HEK293 (cell line): ENCODE measurements around the gene BICRAL.

Experiments used
- CTCF ChIA-PET: fragments of 350-600 bp; formaldehyde crosslinking; extraction: SDS; loops from one replicate; lab custom pipeline; 2021; ENCODE audit warnings: antibody characterized with exemption; lab: Yijun Ruan, JAX
- POLR2A ChIA-PET: fragments of 300-600 bp; formaldehyde crosslinking; extraction: SDS; loops from one replicate; lab custom pipeline; 2020; ENCODE audit warnings: antibody characterized with exemption, inconsistent platforms; lab: Yijun Ruan, JAX
- H3K27ac ChIP-seq: fragments of 200-500 bp; sonication (Bioruptor generic); 2 replicates; pipeline ENCODE4 v1.5.1; 2014; ENCODE audit warnings: low read depth, low read length, control low read depth, inconsistent platforms; ENCODE audit errors: extremely low read depth
- H3K36me3 ChIP-seq, 2 experiments: fragments of 200-500 bp in 1 of 2; sonication (Bioruptor generic) in 1 of 2; 1 replicate in 1 of 2; 2 replicates in 1 of 2; pipeline ENCODE4 v1.5.1; 2014 to 2017; ENCODE audit warnings: inconsistent platforms in 2 of 2, low read length in 2 of 2; ENCODE audit not compliant: control insufficient read depth in 2 of 2, insufficient read depth in 1 of 2
- H3K4me1 ChIP-seq: fragments of 200-500 bp; sonication (Bioruptor generic); 2 replicates; pipeline ENCODE4 v1.5.1; 2014; ENCODE audit warnings: mild to moderate bottlenecking, low read length, inconsistent platforms; ENCODE audit not compliant: control insufficient read depth, insufficient read depth
- H3K4me3 ChIP-seq: 2 replicates; pipeline ENCODE4 v1.5.1; 2011; ENCODE audit warnings: low read depth, mild to moderate bottlenecking, control low read depth, low read length, moderate library complexity
- H3K9me3 ChIP-seq: fragments of 200-500 bp; sonication (Bioruptor generic); 2 replicates; pipeline ENCODE4 v1.5.1; 2014; ENCODE audit warnings: low read depth, low read length, inconsistent platforms; ENCODE audit not compliant: control insufficient read depth, insufficient read depth
- ELK4 ChIP-seq: IDR thresholded peaks from 2 replicates; pipeline ENCODE4 v1.6.1; 2011; ENCODE audit warnings: mild to moderate bottlenecking, low read depth, low read length, borderline replicate concordance
- FEZF1 ChIP-seq: fragments of 450-650 bp; formaldehyde crosslinking; IDR thresholded peaks from 2 replicates; pipeline ENCODE4 v1.5.1; 2016; ENCODE audit warnings: missing biosample characterization, missing genetic modification characterization
- KLF16 ChIP-seq: fragments of 450-650 bp; formaldehyde crosslinking; IDR thresholded peaks from 2 replicates; pipeline ENCODE4 v1.5.1; 2017; ENCODE audit warnings: missing biosample characterization, missing genetic modification characterization
- KLF7 ChIP-seq: fragments of 450-650 bp; formaldehyde crosslinking; IDR thresholded peaks from 2 replicates; pipeline ENCODE4 v1.5.1; 2016; ENCODE audit warnings: missing biosample characterization, missing genetic modification characterization, borderline replicate concordance
- OSR2 ChIP-seq: fragments of 450-650 bp; formaldehyde crosslinking; IDR thresholded peaks from 2 replicates; pipeline ENCODE4 v1.5.1; 2016; ENCODE audit warnings: missing biosample characterization, missing genetic modification characterization
- PRDM1 ChIP-seq: fragments of 450-650 bp; formaldehyde crosslinking; IDR thresholded peaks from 2 replicates; pipeline ENCODE4; 2016; ENCODE audit warnings: missing biosample characterization, missing genetic modification characterization
- PRDM6 ChIP-seq: fragments of 450-650 bp; formaldehyde crosslinking; IDR thresholded peaks from 2 replicates; pipeline ENCODE4 v1.5.1; 2017; ENCODE audit warnings: missing biosample characterization, missing genetic modification characterization
- SP7 ChIP-seq: fragments of 450-650 bp; formaldehyde crosslinking; IDR thresholded peaks from 2 replicates; pipeline ENCODE4 v1.5.1; 2016; ENCODE audit warnings: missing biosample characterization, missing genetic modification characterization
- TSHZ1 ChIP-seq: fragments of 450-650 bp; formaldehyde crosslinking; IDR thresholded peaks from 2 replicates; pipeline ENCODE4 v1.5.1; 2016; ENCODE audit warnings: missing biosample characterization, missing genetic modification characterization, borderline replicate concordance
- ZBTB17 ChIP-seq: fragments of 450-650 bp; formaldehyde crosslinking; IDR thresholded peaks from 2 replicates; pipeline ENCODE4 v1.5.1; 2016; ENCODE audit warnings: missing biosample characterization, missing genetic modification characterization
- ZEB2 ChIP-seq: fragments of 450-650 bp; formaldehyde crosslinking; IDR thresholded peaks from 2 replicates; pipeline ENCODE4 v1.5.1; 2016; ENCODE audit warnings: missing biosample characterization, missing genetic modification characterization
- ZNF169 ChIP-seq: fragments of 450-650 bp; formaldehyde crosslinking; IDR thresholded peaks from 2 replicates; pipeline ENCODE4 v1.5.1; 2016; ENCODE audit warnings: missing biosample characterization, missing genetic modification characterization
- ZNF175 ChIP-seq: fragments of 450-650 bp; formaldehyde crosslinking; IDR thresholded peaks from 2 replicates; pipeline ENCODE4 v1.5.1; 2016; ENCODE audit warnings: missing biosample characterization, missing genetic modification characterization
- ZNF221 ChIP-seq: fragments of 450-650 bp; formaldehyde crosslinking; IDR thresholded peaks from 2 replicates; pipeline ENCODE4 v1.5.1; 2017; ENCODE audit warnings: missing biosample characterization, missing genetic modification characterization, borderline replicate concordance
- ZNF398 ChIP-seq: fragments of 450-650 bp; formaldehyde crosslinking; IDR thresholded peaks from 2 replicates; pipeline ENCODE4 v1.5.1; 2017; ENCODE audit warnings: missing biosample characterization, missing genetic modification characterization
- ZNF501 ChIP-seq: fragments of 450-650 bp; formaldehyde crosslinking; IDR thresholded peaks from 2 replicates; pipeline ENCODE4 v1.5.1; 2016; ENCODE audit warnings: missing biosample characterization, missing genetic modification characterization
- ZNF610 ChIP-seq: fragments of 450-650 bp; formaldehyde crosslinking; IDR thresholded peaks from 2 replicates; pipeline ENCODE4 v1.5.1; 2016; ENCODE audit warnings: missing biosample characterization, missing genetic modification characterization, borderline replicate concordance
- ZNF692 ChIP-seq: fragments of 450-650 bp; formaldehyde crosslinking; IDR thresholded peaks from 2 replicates; pipeline ENCODE4 v1.5.1; 2016; ENCODE audit warnings: missing biosample characterization, missing genetic modification characterization
- ZSCAN30 ChIP-seq: fragments of 450-650 bp; IDR thresholded peaks from 2 replicates; pipeline ENCODE4 v1.5.1; 2018; ENCODE audit warnings: missing biosample characterization, mild to moderate bottlenecking, missing genetic modification characterization, moderate library complexity

Gene BICRAL

GRCh38 chr6:42740725-42741124 lies 41.1 kb upstream of the BICRAL start:
- no peaks in the 10 kb centered on the region for H3K9me3 ChIP-seq
- TF ChIP-seq ZNF610 = no peak
- TF ChIP-seq ZSCAN30 (tag by site-specific recombination) = peak; percentile 39; the same call in 1 of the 2 replicates
- no peak for TF ChIP-seq ELK4
- TF ChIP-seq ZNF169 (tag by site-specific recombination) = no peak
- TF ChIP-seq PRDM1 (tag by site-specific recombination) = no peak
- no peak for TF ChIP-seq KLF16 (tag by site-specific recombination)
- TF ChIP-seq ZNF501 (tag by site-specific recombination) = no peak
- TF ChIP-seq KLF7 (tag by site-specific recombination) = no peak
- no peak for TF ChIP-seq ZNF221 (tag by site-specific recombination)
- no peak overlapping the region for H3K27ac ChIP-seq
- peaks cover 15% of the 10 kb centered on the region for H3K4me1 ChIP-seq
- peaks cover 0 to 5% of the 10 kb centered on the region in 2 experiments; a peak in 1 of 3 replicates for H3K36me3 ChIP-seq
- CTCF ChIA-PET = interaction anchor here (0.6 to 2.4 kb wide), 3 partner anchors 13 to 766 kb away, joined by 3 to 9 read pairs (median 4); no protein-coding TSS in a partner anchor
- POLR2A ChIA-PET = interaction anchor here (0.5 to 1.0 kb wide), 5 partner anchors 12 to 149 kb away, joined by 3 to 7 read pairs (median 4); no protein-coding TSS in a partner anchor
- no peak overlapping the region for H3K4me3 ChIP-seq

- peaks cover 0 to 5% of the 10 kb centered on the region in 2 experiments; a peak in 1 of 3 replicates for H3K36me3 ChIP-seq
- no peak overlapping the region for H3K27ac ChIP-seq
- peaks cover 15% of the 10 kb centered on the region for H3K4me1 ChIP-seq
- POLR2A ChIA-PET = interaction anchor here (1.0 to 9.3 kb wide), 2 partner anchors 43 to 137 kb away, joined by 4 to 316 read pairs; partner anchors contain the start of genes BICRAL and RPL7L1
- no peaks in the 10 kb centered on the region for H3K9me3 ChIP-seq
- CTCF ChIA-PET = interaction anchor here (0.5 to 2.4 kb wide), 9 partner anchors 16 to 136 kb away, joined by 3 to 11 read pairs (median 4); no protein-coding TSS in a partner anchor
- no peak overlapping the region for H3K4me3 ChIP-seq
- TF ChIP-seq PRDM6 (tag by site-specific recombination) (0 out of 2 replicates have a peak, but pooled peaks have one; percentile 25), TSHZ1 (tag by site-specific recombination) (peak; percentile 39; the same call in 1 of the 2 replicates), ZNF398 (tag by site-specific recombination) (no peak), ZEB2 (tag by site-specific recombination) (0 out of 2 replicates have a peak, but pooled peaks have one; percentile 7), ZBTB17 (tag by site-specific recombination) (peak; percentile 57), ZNF692 (tag by site-specific recombination) (no peak), ZNF175 (tag by site-specific recombination) (no peak), FEZF1 (no peak), OSR2 (tag by site-specific recombination) (peak; percentile 62), SP7 (peak; percentile 77)
Observed at GRCh38 chr6:42742116-42742894, 39.5 kb upstream of the BICRAL start.
